Naive B cell (primary cell): Measurements from ENCODE around the gene DDX51. TPM values are rescaled to one million over a fixed set of nuclear protein-coding genes. Genes with fewer than 3 reads are reported as not detected.
A peak's percentile ranks its signal among the peaks of the same experiment; 100 is the strongest.

Source experiments
- ATAC-seq, 2 donors: fragments of 150-1000 bp; cut with Tn5 transposase; 2 replicates each; pipeline ENCODE4 v1.10.0; 2021; ENCODE audit warnings: low read depth in 2 of 2, mild to moderate bottlenecking in 2 of 2, moderate library complexity in 2 of 2
- DNase-seq: peaks from one replicate; pipeline ENCODE4 v3.0.0; 2022
- H3K27ac Mint-ChIP-seq, 6 donors: one replicate each; pipeline ENCODE4 v1.8.0; 2020 to 2022; ENCODE audit warnings: mild to moderate bottlenecking in 6 of 6, mixed read lengths in 6 of 6, moderate library complexity in 5 of 6, inconsistent platforms in 2 of 6
- H3K27me3 Mint-ChIP-seq, 3 donors: one replicate each; pipeline ENCODE4 v1.8.0; 2021 to 2022; ENCODE audit warnings: mixed read lengths in 3 of 3, mild to moderate bottlenecking in 1 of 3
- H3K36me3 Mint-ChIP-seq, 2 donors: one replicate each; pipeline ENCODE4 v1.8.0; 2020 to 2022; ENCODE audit warnings: mixed read lengths in 2 of 2, inconsistent platforms in 1 of 2, mild to moderate bottlenecking in 1 of 2
- H3K4me1 Mint-ChIP-seq, 3 donors: one replicate each; pipeline ENCODE4 v1.8.0; 2020 to 2022; ENCODE audit warnings: mixed read lengths in 3 of 3, inconsistent platforms in 1 of 3, mild to moderate bottlenecking in 1 of 3, moderate library complexity in 1 of 3
- H3K4me3 Mint-ChIP-seq, 8 donors: one replicate each; pipeline ENCODE4 v1.8.0; 2020 to 2022; ENCODE audit warnings: mild to moderate bottlenecking in 8 of 8, mixed read lengths in 8 of 8, moderate library complexity in 8 of 8, inconsistent platforms in 2 of 8
- H3K9me3 Mint-ChIP-seq, 7 donors: one replicate each; pipeline ENCODE4 v1.8.0; 2020 to 2022; ENCODE audit warnings: mixed read lengths in 7 of 7, mild to moderate bottlenecking in 5 of 7, inconsistent platforms in 2 of 7, moderate library complexity in 1 of 7
- polyA plus RNA-seq, 6 donors: library from polyadenylated mRNA; unstranded; fragments of 300-500 nt; fragmentation: Illumina TruSeq; gene quantifications; one replicate each; pipeline ENCODE4 v1.2.3, GENCODE V29; 2021; ENCODE audit warnings: low read depth in 6 of 6

DDX51 gene
- polyA plus RNA-seq, 6 donors from 2014 or later, result 7.1 to 14.9 (median 7.6) TPM; not detected in 1

DNA sequence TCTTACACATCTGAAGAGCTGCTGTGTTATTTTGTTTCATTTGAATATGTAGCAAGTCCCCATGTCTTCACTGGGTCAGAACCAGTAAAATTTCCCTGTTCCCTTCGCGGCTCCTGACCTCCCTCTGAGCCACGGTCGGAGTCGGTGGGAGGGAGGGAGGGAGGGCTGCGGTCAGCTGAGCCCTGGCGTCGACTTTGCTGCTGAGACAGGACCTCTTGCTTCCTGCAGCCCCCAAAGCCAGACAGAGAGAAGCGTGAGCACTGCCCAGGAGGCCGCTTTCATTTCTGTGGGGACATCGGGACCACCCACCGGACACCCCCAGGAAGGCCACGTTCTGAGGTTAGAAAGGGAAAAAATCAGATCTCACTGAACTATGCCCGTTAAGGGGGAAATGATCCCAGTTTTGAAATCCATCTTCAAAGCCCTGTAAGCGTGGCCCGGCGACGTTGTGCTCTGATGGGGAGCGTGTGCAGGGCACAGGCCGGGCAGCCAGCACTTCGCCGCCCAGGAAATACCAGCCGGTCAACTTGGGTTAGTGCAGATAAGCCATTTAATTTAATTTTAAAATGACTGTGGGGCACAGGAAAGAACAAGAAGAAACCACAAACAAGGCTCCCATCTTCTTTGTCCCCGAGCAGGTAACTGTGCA lies 42.2 kb upstream of the DDX51 start:
- Mint-ChIP-seq H3K4me3 (peak overlapping the region; percentile 18 to 85 (median 57)), H3K27ac (peak overlapping the region in 2 of 6 donors; percentile 44 to 60), H3K36me3 (peaks cover 0 to 21% of the 10 kb centered on the region in 2 donors), H3K9me3 (peaks cover 2 to 19% (median 10%) of the 10 kb centered on the region in 7 donors), H3K4me1 (peaks cover 19 to 21% (median 20%) of the 10 kb centered on the region in 3 donors), H3K27me3 (peaks cover 0 to 21% (median 4%) of the 10 kb centered on the region in 3 donors)
- ATAC-seq (no peak), DNase-seq (no peak)

DNA sequence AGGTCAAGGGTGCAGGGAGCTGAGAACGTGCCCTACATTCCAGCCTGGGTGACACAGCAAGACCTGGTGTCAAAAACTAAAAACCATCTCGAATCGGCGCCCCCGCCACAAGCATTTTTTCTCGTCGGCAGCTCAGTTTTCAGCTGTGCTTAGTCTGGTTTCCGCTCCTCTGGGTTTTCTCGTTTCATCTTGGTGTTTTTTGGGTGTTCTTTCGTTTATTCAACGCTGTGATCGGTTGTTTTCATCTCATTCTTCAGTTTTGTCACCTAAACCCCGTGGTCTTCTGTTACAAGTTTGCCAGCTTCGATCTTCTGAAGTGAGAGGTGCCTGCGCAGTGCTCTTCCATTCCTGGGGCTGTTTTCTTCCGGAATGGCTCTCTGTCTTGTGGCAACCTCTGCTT lies 41.6 kb upstream of the DDX51 start:
- Mint-ChIP-seq H3K9me3 (peaks cover under 1 to 19% (median 10%) of the 10 kb centered on the region in 7 donors), H3K4me3 (peak overlapping the region in 7 of 8 donors; percentile 18 to 85 (median 68)), H3K4me1 (peaks cover 19 to 20% (median 19%) of the 10 kb centered on the region in 3 donors), H3K36me3 (peaks cover 0 to 21% of the 10 kb centered on the region in 2 donors), H3K27me3 (peaks cover 0 to 25% (median 9%) of the 10 kb centered on the region in 3 donors), H3K27ac (peak overlapping the region in 3 of 6 donors; percentile 31 to 60 (median 44))
- DNase-seq (no peak), ATAC-seq (no peak)

DNA sequence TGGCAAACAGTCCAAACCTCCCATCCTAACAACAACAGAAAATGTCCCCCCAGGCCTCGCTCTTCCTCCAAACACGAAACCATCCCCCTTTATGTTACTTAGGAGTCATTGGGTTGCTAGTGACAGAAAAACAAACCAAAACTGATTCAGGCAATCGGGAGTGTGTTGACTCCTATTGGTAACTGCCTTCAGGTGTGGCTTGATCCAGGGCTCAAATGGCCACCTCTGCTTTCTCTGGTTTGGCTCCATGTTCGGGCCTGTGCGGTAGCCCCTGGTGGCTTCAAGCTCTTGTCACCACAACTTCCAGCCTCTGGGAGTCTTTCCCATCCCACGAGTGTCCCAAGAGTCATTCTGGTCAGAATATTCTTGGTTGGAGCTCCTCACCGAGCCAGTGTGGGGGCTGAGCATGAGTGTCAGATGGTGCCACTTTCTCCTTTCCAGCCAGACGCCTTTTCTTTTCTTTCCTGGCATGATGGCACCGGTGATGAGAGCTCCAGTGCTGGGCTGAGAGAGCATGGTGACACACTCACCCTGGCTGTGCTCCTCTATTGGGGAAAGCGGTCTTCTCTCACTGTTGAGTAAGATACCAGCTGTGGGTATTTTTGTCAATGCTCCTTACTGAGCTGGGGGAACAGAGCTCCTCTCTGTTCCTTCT lies 38.7 kb upstream of the DDX51 start:
- Mint-ChIP-seq H3K36me3 (peaks cover 0 to 21% of the 10 kb centered on the region in 2 donors), H3K9me3 (peaks cover 0 to 19% (median 9%) of the 10 kb centered on the region in 7 donors), H3K27me3 (peaks cover 0 to 36% (median 18%) of the 10 kb centered on the region in 3 donors), H3K27ac (no peak overlapping the region), H3K4me3 (no peak overlapping the region), H3K4me1 (peaks cover 10 to 21% (median 13%) of the 10 kb centered on the region in 3 donors)
- DNase-seq (no peak), ATAC-seq (no peak)

DNA sequence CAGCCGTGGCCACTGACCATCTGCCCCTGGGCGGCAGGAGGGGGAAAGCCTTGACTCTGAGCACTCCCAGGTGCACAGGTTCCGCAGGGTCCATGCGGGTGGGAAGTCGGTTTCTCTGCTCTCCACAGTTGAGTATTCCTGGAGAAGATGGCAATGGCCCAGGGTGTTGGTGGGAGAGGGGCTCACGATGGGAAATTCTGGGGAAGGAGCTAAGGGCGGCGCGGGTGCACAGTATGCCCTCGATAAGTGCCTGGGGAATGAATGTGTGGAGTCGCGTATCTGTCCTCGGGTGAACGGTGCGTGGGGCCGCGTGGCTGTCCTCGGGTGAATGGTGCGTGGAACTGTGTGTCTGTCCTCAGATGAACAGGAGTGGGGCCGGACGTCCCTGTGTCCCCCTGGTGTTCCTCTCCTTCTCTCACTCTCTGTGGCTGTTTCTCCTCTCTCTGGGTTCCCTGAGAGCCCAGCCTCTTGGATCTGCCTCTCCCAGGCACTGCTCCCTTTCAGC lies 38.1 kb upstream of the DDX51 start:
- Mint-ChIP-seq H3K36me3 (peaks cover 0 to 21% of the 10 kb centered on the region in 2 donors), H3K9me3 (peaks cover 0 to 19% (median 9%) of the 10 kb centered on the region in 7 donors), H3K27ac (no peak overlapping the region), H3K4me3 (no peak overlapping the region), H3K27me3 (peaks cover 0 to 31% (median 18%) of the 10 kb centered on the region in 3 donors), H3K4me1 (peaks cover 10 to 20% (median 13%) of the 10 kb centered on the region in 3 donors)
- DNase-seq (no peak), ATAC-seq (no peak)

DNA sequence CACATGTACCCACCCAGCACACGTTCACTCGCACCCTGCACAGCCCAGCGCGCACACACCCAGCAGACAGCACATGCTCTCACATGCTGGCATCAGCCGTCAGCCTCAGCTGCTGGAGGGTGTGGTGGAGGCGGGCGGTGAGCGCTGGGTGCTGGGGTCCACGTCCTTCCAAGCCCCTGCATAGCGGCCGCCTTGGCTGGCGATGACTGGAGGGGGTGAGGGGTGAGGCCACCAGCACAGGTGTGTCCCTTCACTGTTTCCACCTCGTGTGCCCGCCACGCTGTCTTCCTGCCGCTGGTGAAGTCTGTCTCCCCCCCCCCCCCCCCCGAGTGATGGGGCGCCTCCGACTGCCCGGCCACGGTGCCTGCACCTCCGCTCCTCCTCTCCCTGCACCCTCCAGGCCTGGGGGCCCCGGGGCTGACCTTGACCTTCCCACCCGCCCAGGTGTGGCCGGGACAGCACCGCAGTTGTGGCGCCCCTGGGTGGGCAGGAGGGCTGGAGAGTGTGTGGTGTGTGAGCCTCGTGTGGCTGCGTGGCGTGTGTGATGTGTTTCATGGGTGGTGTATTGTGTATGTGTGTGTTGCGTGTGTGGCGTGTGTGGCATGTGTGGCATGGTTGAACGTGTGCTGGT lies 37.6 kb upstream of the DDX51 start:
- Mint-ChIP-seq H3K27me3 (peaks cover 0 to 29% (median 18%) of the 10 kb centered on the region in 3 donors), H3K36me3 (peaks cover 0 to 21% of the 10 kb centered on the region in 2 donors), H3K4me1 (peaks cover 6 to 15% (median 13%) of the 10 kb centered on the region in 3 donors), H3K4me3 (no peak overlapping the region), H3K27ac (peak overlapping the region in 1 of 6 donors; percentile 10), H3K9me3 (peaks cover 0 to 19% (median 9%) of the 10 kb centered on the region in 7 donors)
- ATAC-seq (no peak), DNase-seq (no peak)

DNA sequence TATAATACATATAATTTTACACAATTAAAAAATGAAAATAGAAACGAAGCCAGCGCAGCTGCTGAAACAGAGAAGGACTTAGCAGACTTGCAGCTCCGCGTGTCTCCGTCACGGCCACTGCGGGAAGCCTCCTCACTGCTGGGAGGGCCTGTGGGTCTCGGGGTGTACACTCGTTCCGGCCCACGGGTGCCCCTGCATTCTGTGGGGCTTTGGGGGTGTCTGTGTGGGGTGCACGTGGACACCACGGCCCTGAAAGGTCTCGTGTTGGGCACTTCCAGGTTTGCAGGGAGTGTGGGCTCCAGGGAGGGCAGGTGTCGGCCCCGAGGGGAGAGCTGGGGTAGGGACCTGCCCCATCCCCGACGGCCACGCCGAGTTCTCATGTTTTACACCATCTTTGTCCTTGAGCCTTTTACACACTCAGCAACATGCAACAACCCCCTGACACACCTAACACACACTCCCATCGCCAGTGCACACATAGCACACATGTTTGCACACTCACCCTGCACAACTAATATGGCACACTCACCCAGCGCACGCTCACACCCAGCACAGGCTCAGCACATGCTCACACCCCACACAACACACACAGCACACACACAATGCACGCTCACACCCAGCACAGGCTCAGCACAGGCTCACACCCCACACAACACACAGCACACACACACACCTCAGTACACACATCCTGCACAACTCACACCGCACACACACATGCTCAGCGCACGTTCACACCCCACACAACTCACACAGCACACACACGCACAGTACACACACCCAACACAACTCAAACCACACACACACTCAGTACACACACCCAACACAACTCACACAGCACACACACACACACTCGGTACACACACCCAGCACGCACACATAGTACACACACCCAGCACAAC lies 36.8 kb upstream of the DDX51 start:
- H3K4me3 Mint-ChIP-seq, result no peak overlapping the region
- ATAC-seq (no peak), DNase-seq (no peak)
- no peak overlapping the region for H3K27ac Mint-ChIP-seq
- H3K9me3 Mint-ChIP-seq, result peaks cover 0 to 17% (median 7%) of the 10 kb centered on the region in 7 donors
- H3K27me3 Mint-ChIP-seq, result peaks cover 0 to 34% (median 18%) of the 10 kb centered on the region in 3 donors
- peaks cover 0 to 13% (median 11%) of the 10 kb centered on the region in 3 donors for H3K4me1 Mint-ChIP-seq
- H3K36me3 Mint-ChIP-seq, result peaks cover 0 to 18% of the 10 kb centered on the region in 2 donors

DNA sequence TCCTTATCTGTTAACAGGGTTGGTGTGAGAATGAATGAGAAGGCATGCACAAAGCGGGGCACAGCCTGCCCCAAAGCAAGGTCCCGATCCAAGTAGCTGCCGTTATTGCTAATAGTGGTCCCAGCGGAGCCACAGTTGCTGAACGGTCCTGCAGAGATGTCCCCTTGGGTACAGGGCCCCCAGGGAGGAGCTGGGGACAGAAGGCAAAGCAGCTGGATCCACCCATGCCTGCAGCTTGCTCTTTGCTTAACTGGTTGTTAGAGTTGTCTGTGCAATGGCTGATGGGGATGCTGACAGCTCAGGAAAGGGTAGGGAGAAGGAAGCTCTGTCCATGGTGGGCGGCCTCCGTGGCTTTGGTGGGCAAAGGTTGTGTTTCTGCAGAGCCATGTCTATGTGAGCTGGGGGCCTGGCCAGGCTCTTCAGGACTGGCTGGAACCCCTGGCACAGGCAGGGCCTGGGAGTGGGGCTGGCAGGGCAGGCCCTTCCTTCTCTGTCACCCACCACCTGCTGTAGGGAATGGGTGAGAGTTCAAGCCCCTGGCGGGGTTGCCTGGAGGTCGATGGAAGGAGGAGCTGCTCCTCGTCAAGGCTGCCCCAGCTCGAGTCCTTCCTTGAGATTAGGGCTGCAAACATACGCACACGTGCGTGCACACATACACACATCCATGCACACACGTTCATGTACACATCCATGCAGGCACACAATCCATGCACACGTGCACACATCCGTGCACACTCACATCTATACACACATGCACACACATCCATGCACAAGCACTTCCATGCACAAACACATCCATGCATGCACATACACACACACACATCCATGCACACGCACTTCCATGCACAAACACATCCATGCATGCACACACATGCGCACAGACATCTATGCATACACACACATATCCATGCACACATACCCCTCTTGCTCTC lies 35.6 kb upstream of the DDX51 start:
- Mint-ChIP-seq H3K9me3 (peaks cover 0 to 7% (median 3%) of the 10 kb centered on the region in 7 donors), H3K36me3 (peaks cover 0 to 12% of the 10 kb centered on the region in 2 donors), H3K27me3 (peaks cover 0 to 34% (median 21%) of the 10 kb centered on the region in 3 donors), H3K27ac (no peak overlapping the region), H3K4me3 (peak overlapping the region in 2 of 8 donors; percentile 29 to 39), H3K4me1 (peaks cover 0 to 13% (median 11%) of the 10 kb centered on the region in 3 donors)
- ATAC-seq (no peak), DNase-seq (no peak)

DNA sequence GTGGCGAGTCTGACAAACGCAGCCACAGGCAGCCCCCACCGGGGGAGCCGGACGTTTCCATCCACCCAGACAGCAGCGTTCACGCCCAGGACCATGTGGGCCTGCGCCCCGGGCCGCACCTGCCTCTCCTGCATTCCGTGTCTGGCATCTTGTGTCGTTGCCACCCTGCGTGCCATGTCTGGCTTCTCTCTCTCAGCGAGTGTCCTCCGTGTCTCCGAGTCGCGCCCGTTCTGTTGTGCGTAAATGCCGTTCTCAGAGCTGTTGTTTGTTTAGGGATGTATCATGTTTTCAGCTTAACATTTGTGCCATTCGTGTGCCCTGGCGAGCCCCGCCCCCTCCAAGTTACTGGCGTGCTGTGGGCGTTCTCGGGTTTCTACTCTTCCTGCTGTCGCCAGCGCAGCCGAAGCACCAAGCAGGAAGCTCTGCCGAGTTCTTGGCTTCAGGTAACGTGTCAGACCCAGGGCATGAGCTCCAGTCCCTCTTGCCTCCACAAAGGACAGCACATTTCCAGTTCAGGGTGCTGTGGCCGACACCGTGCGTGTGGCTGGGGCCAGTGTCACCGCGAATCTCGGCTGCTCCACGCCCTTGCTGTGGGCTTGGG lies 34.8 kb upstream of the DDX51 start:
- H3K27me3 Mint-ChIP-seq, result peaks cover 0 to 34% (median 25%) of the 10 kb centered on the region in 3 donors
- peaks cover 0 to 12% of the 10 kb centered on the region in 2 donors for H3K36me3 Mint-ChIP-seq
- ATAC-seq (no peak), DNase-seq (no peak)
- peaks cover 0 to 13% (median 11%) of the 10 kb centered on the region in 3 donors for H3K4me1 Mint-ChIP-seq
- no peak overlapping the region for H3K4me3 Mint-ChIP-seq
- H3K27ac Mint-ChIP-seq, result no peak overlapping the region
- H3K9me3 Mint-ChIP-seq, result peaks cover 0 to 7% (median 0%) of the 10 kb centered on the region in 7 donors

DNA sequence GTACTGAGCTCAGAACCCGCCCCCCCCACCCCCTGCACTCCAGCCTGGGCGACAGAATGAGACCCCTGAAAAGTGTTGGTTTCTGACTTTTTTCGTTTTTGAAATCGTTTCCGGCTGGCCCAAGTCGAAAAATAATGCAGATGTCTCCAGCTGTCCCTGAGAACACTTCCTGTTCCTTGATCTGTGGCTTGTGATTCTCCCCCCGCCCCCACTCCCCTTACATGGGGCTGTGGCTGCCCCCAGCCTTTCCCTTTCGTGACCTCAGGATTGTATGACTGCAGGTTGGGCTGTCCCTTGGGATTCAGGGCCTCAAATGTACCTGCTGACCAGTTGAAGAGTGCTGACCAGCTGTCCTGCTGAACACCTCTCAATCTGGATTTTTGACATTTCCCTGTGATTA lies 34.2 kb upstream of the DDX51 start:
- H3K4me3 Mint-ChIP-seq, result peak overlapping the region in 1 of 8 donors; percentile 72
- ATAC-seq, result no peak

DNA sequence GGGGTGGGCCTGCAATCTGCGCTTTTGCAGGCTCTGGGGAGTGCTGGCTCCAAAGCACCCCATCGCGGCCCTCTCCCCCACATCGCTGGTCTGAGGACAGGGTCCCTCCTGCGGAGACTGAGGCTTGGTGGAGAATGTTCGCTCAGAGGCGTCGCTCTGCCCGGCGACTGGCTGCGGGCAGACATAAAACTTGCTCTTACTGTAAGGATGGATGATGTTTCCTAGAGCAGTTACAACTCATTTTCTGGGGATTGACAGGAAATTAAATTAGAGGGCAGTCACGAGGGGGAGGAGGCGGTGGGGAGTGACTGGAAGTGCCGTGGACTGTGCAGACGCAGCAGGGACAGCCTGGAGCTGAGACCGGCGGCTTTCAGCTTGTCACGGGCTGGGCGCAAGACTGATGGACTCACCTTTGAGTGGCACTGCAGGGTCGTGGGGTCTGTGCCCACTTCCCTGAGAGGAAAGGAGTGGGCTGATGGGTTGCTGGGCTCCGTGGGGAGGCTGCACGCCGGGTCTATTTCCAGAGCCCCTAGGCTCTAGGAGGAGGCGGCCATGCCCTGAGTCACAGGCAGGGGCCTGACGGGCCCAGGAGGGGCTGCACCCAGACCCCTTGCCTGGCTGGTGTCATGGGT lies 32.9 kb upstream of the DDX51 start:
- ATAC-seq (no peak), DNase-seq (no peak)
- peaks cover 0 to 40% (median 37%) of the 10 kb centered on the region in 3 donors for H3K27me3 Mint-ChIP-seq
- H3K27ac Mint-ChIP-seq, result no peak overlapping the region
- H3K36me3 Mint-ChIP-seq, result no peaks in the 10 kb centered on the region
- H3K9me3 Mint-ChIP-seq, result peaks cover 0 to 3% (median 0%) of the 10 kb centered on the region in 7 donors
- H3K4me1 Mint-ChIP-seq, result peaks cover 0 to 19% (median 13%) of the 10 kb centered on the region in 3 donors
- peak overlapping the region in 1 of 8 donors; percentile 20 for H3K4me3 Mint-ChIP-seq

More for the DNA sequence above, 34.2 kb upstream of the DDX51 start:
- peaks cover 0 to 5% (median 0%) of the 10 kb centered on the region in 7 donors for H3K9me3 Mint-ChIP-seq
- peaks cover 0 to 13% (median 11%) of the 10 kb centered on the region in 3 donors for H3K4me1 Mint-ChIP-seq
- peaks cover 0 to 12% of the 10 kb centered on the region in 2 donors for H3K36me3 Mint-ChIP-seq
- peaks cover 0 to 37% (median 27%) of the 10 kb centered on the region in 3 donors for H3K27me3 Mint-ChIP-seq
- H3K27ac Mint-ChIP-seq, result no peak overlapping the region
- DNase-seq, result no peak

DNA sequence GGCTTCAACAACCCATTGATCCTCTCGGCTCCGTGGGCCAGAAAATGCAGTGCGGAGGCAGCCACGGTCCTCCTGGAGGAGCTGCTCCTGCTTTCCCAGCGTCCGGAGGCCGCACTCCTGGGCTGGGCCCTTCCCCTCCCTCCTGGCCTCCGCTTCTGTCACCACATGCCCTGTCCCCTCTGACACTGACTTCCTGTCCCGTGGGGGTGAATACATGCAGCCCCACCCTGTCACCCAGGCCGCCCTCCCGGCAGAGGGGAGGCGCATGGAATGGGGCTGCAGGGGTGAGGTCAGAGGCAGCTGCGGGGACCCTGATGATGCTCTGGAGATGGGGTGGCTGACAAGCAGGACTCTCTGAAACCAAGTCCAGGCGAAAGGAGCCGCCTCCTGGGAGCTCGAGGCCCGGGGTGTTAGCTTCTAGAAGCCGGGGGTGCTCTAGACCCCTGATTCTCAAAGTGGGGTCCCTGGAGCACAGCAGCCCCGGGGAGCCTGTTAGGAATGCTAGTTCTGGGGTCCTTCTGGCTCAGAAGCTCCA lies 32.3 kb upstream of the DDX51 start:
- peaks cover 0 to 40% (median 35%) of the 10 kb centered on the region in 3 donors for H3K27me3 Mint-ChIP-seq
- peaks cover 0 to 3% (median 0%) of the 10 kb centered on the region in 7 donors for H3K9me3 Mint-ChIP-seq
- no peak for DNase-seq
- H3K4me3 Mint-ChIP-seq, result no peak overlapping the region
- no peak for ATAC-seq
- H3K27ac Mint-ChIP-seq, result no peak overlapping the region
- H3K4me1 Mint-ChIP-seq, result peaks cover 0 to 19% (median 13%) of the 10 kb centered on the region in 3 donors
- no peaks in the 10 kb centered on the region for H3K36me3 Mint-ChIP-seq
